Prostate gland (tissue), 2 donors: ENCODE measurements around the gene PCOLCE2.

ENCODE experiments used
- CTCF ChIP-seq, 4 experiments: fragments of 200-600 bp in 2 of 4; fragments of 450-650 bp in 2 of 4; sonication (generic) in 2 of 4; IDR thresholded peaks; 1 replicate in 3 of 4; 2 replicates in 1 of 4; pipeline ENCODE4 v1.5.1; 2016 to 2019; ENCODE audit warnings: antibody characterized with exemption in 4 of 4, mild to moderate bottlenecking in 2 of 4, moderate library complexity in 2 of 4
- POLR2AphosphoS5 ChIP-seq: sonication (generic); formaldehyde crosslinking; IDR thresholded peaks from one replicate; pipeline ENCODE4 v1.6.1; 2017; ENCODE audit warnings: antibody characterized with exemption

- no peak for TF ChIP-seq POLR2AphosphoS5
- no peak for TF ChIP-seq CTCF (IDR thresholded peaks at IDR 0.05)
Measured at GRCh38 chr3:142863010-142863817, 25.7 kb downstream of the PCOLCE2 start.
